ENCODE results near the gene SMARCD2. TPM values are rescaled to one million over a fixed set of nuclear protein-coding genes. Genes with fewer than 3 reads are reported as not detected.
A peak's percentile ranks its signal among the peaks of the same experiment; 100 is the strongest.

SMARCD2 gene
- total and polyA plus RNA-seq, 2 of the 13 experiments (the other 11 are each of a cell fraction or from before 2014, with no cell fraction given): 122 to 150 TPM

GRCh38 chr17:63835167-63835720, 7.2 kb downstream of the SMARCD2 start:
- Histone ChIP-seq H3K27me3 (ENCODE audit: control insufficient read depth in 1 of 2, insufficient read depth in 2 of 2, low read length in 2 of 2) (no peaks in the 10 kb centered on the region), H3K4me2 (ENCODE audit: low read depth, low read length) (no peak overlapping the region), H3K9ac (ENCODE audit: insufficient read depth, low read depth, low read length) (no peak overlapping the region), H3K4me3 (replicated peaks in 1 of 3; ENCODE audit: insufficient read depth in 1 of 3, low read depth in 2 of 3, low read length in 3 of 3) (no peak overlapping the region), H4K20me1 (ENCODE audit: insufficient read depth, low read length) (peaks cover 9% of the 10 kb centered on the region; the same call in 1 of the 2 replicates), H2AFZ (ENCODE audit: low read length) (no peak overlapping the region), H3K9me3 (ENCODE audit: low read length) (no peaks in the 10 kb centered on the region), H3K4me1 (ENCODE audit: insufficient read depth, low read length) (peaks cover 18% of the 10 kb centered on the region), H3K79me2 (ENCODE audit: insufficient read depth, low read length) (peaks cover 28% of the 10 kb centered on the region), H3K27ac (ENCODE audit: extremely low read length, insufficient read depth, low read length) (no peak overlapping the region), H3K36me3 (replicated peaks in 1 of 2; ENCODE audit: control insufficient read depth in 1 of 2, insufficient read depth in 2 of 2, low read length in 2 of 2) (peaks cover 51 to 75% of the 10 kb centered on the region in 2 experiments)
- FAIRE-seq (no peak), DNase-seq (ENCODE audit: low spot score) (no peak), ATAC-seq (no peak)
- intact Hi-C loops (cut with micrococcal nuclease; ENCODE audit: unreplicated experiment) (no loop called here), in situ Hi-C loops (cut with HindIII; ENCODE audit: extremely low pct_ligation_motif_present, low pct_unique_long_range_greater_than_20kb) (no loop called here)
- BruUV-seq (replicated peaks): no TSS peak
- WGBS (ENCODE audit: low lambda C conversion rate): 89% methylated on average over 9 of the region's 9 CpGs
- ChIA-PET POLR2A (no interaction called here), CTCF (ENCODE audit: low intra/inter-chr PET ratio, low total read pairs) (interaction anchor here (1.2 kb wide), 1 partner anchor 22 kb away, joined by 3 read pairs; no protein-coding TSS in a partner anchor)
- no peak for TF ChIP-seq SIX1 (CRISPR knock-in tag; IDR thresholded peaks at IDR 0.05; ENCODE audit: borderline replicate concordance)
- TF ChIP-seq SMARCE1 (IDR thresholded peaks at IDR 0.05; ENCODE audit: borderline replicate concordance): no peak
- TF ChIP-seq SP4 (CRISPR knock-in tag; IDR thresholded peaks at IDR 0.05): 0 out of 2 replicates have a peak, but pooled peaks have one; percentile 20
- peak in 1 of 2 experiments; percentile 19; a peak in 2 of 4 replicates for TF ChIP-seq POLR2A (IDR thresholded peaks at IDR 0.05; ENCODE audit: insufficient read depth in 1 of 2, low read depth in 2 of 2, low read length in 2 of 2)
- no peak for TF ChIP-seq KDM4B (CRISPR knock-in tag; IDR thresholded peaks at IDR 0.05)
- no peak for TF ChIP-seq ZNF225 (CRISPR knock-in tag; IDR thresholded peaks at IDR 0.05)
- no peak for TF ChIP-seq MEF2D (CRISPR knock-in tag; IDR thresholded peaks at IDR 0.05)
- no peak for TF ChIP-seq SMC3 (IDR thresholded peaks at IDR 0.05; ENCODE audit: low read length)
- no peak for TF ChIP-seq KIAA2018 (CRISPR knock-in tag; IDR thresholded peaks at IDR 0.05; ENCODE audit: borderline replicate concordance)
- TF ChIP-seq ZNF451 (CRISPR knock-in tag; IDR thresholded peaks at IDR 0.05): peak; percentile 13; the same call in 1 of the 2 replicates
- 0 out of 2 replicates have a peak, but pooled peaks have one; percentile 4 for TF ChIP-seq GMEB1 (CRISPR knock-in tag; IDR thresholded peaks at IDR 0.05; ENCODE audit: borderline replicate concordance)
